ENCODE data around the gene SEMA3A.
"Not testable (repeated sequence)": the region's sequence is repeated elsewhere in the genome, so short reads cannot be mapped to it uniquely, and the experiment has no call there.

Gene SEMA3A

GRCh38 chr7:84154991-84155781 is 39.4 kb downstream of the SEMA3A start:
- DNase-seq (ENCODE audit: low read depth in 2 of 2): no peak

DNA sequence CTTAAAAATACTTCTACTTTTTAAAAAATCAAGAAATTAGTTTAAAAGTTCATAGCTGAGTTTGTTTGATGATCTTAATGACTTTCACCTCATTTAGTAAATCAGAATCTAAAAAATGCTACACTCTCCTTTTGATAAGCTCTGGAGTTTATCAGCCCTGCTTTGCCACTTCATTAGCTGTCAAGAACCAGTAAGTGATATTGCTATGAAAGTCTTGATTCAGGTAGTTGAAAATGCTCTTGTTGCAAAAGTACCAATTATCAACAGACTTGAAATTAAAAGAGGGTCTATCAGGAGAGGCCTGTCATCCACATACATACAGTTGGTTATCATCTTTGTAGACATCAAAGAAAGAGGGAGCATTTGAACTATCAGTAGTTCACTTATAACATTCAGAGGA is 41.6 kb downstream of the SEMA3A start:
- DNase-seq (ENCODE audit: low read depth in 2 of 2): no peak

DNA sequence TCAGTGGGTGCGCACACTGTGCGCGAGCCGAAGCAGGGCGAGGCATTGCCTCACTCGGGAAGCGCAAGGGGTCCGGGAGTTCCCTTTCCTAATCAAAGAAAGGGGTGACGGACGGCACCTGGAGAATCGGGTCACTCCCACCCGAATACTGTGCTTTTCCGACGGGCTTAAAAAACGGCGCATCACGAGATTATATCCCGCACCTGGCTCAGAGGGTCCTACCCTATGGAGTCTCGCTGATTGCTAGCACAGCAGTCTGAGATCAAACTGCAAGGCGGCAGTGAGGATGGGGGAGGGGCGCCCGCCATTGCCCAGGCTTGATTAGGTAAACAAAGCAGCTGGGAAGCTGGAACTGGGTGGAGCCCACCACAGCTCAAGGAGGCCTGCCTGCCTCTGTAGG is 44.2 kb downstream of the SEMA3A start:
- not testable (repeated sequence) for DNase-seq (ENCODE audit: low read depth in 2 of 2)

- no peak for DNase-seq (ENCODE audit: low read depth in 2 of 2)
Measured at GRCh38 chr7:84149573-84149972, 45.0 kb downstream of the SEMA3A start.

DNA sequence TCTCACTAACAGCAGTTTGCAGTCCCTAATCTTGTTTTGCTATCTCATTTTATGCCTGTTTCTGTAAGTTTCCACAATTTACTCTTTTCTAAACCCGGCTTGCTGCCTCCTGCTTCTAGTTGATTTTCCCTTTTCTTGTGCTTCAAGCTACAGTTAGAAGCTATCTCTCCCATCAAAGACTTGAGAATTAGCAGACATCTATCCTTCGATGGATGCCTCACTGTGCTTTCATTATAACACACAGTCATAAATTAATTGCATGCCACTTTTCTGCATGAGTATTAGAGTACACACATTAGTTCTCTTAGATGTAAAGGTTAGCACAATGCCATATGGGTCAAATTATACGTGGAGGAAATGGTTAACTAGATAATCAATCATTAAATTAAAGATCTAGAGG is 48.7 kb downstream of the SEMA3A start:
- DNase-seq (ENCODE audit: low read depth in 2 of 2): no peak

- DNase-seq (ENCODE audit: low read depth in 2 of 2): no peak
Measured at GRCh38 chr7:84144935-84145334, 49.7 kb downstream of the SEMA3A start.

GRCh38 chr7:84144480-84144879 is 50.1 kb downstream of the SEMA3A start:
- no peak for DNase-seq (ENCODE audit: low read depth in 2 of 2)

- no peak for DNase-seq (ENCODE audit: low read depth in 2 of 2)
Measured at GRCh38 chr7:84142726-84143125, 51.9 kb downstream of the SEMA3A start.

DNA sequence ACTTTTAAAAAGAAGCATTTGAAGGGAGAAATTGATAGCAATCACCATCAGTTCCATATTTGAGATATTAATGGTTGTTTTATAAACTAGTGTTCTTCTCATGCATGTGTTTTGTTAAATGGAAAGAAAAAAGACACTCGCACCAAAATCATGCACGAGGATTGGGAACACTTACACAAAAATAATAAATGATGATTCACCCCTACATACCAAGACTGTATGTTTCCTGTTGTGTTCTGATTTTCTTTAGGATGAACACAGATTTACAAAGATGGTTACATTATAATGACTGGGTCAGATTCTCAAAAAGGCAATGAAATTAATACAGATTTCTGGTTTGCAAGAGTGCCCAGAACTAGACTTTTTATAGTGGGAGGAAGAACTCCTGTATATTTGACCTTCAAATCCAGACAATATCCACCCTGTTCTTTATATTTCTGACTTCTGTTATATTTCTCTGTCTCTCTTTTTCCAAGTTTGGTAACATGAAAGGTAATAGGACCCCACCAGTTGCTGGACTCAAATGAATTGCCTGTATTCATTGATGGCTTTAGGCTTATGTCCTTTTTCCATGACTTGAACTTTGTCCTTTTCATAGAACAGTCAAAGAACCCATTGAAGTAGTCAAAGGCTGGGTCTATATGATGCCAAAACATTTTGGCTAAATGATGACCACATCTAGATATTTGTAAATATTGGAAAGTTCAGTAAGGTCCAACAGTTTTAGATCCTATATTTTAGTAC is 54.4 kb downstream of the SEMA3A start:
- DNase-seq (ENCODE audit: low read depth in 2 of 2): no peak

- DNase-seq (ENCODE audit: low read depth in 2 of 2): no peak
Measured at GRCh38 chr7:84138411-84138810, 56.2 kb downstream of the SEMA3A start.

DNA sequence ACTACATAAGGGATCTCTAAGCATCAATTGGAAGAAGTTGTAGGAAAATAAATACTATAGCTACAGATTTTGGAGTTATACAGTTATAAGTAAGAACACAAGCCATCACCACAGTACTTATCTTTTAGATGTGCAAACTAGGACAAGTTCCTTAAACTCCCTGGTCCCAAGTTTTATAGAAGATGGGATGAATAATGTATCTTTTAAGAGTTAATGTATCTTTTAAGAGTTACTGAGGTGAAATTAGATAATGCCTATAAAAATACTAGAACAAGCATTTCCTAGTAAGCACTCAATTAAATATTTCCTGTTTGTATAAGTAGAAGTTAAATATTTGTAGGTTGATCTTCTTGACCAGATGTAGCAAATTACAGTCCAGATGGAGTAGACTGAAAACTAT is 56.8 kb downstream of the SEMA3A start:
- no peak for DNase-seq (ENCODE audit: low read depth in 2 of 2)

GRCh38 chr7:84136809-84137208 is 57.8 kb downstream of the SEMA3A start:
- no peak for DNase-seq (ENCODE audit: low read depth in 2 of 2)

- no peak for DNase-seq (ENCODE audit: low read depth in 2 of 2)
Measured at GRCh38 chr7:84136336-84136735, 58.3 kb downstream of the SEMA3A start.

DNA sequence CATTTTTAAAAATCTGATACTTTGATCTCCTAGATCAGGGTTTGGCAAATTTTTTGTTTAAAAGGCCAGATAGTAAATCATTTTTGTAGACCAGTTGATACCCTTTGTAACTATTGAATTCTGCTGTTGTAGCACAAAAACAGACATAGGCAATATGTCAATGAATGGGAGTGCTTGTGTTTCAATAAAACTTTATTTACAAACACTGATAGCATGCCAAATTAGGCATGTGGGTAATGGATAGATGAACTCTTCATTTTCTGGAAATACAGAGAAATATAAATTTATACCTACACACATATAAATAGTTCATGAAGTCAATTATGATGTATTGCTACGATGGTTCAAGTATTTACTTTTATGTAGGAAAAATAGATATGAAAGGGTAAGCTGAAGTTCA is 60.4 kb downstream of the SEMA3A start:
- no peak for DNase-seq (ENCODE audit: low read depth in 2 of 2)

GRCh38 chr7:84125654-84126053 is 68.9 kb downstream of the SEMA3A start:
- DNase-seq (ENCODE audit: low read depth in 2 of 2): no peak

DNA sequence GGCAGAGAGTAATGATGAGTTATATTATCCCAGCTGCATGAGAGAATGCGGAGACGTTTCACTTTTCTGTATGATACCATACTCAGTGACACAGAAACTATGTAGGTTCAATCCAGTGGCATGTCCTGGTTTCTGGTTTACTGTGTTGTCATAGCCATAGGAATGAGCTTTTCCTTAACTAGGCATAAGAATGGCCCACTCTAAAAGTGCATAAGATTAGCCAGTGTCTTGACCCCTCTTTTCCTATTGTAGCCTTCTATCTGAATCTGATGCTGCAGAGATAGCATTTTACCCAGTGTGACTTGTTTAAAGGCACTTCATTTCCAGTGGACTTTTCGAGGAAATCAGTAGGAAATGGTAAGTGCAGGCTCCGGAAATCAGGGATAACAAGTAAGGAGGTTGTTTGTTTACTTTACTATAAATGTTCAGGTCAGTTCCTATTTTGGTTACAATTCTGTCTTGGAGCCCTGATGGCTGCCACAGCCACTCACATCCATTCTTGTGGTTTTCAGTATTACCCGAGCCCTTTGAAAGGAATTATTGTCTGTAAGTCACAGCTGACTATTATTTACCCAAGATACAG is 70.5 kb downstream of the SEMA3A start:
- DNase-seq (ENCODE audit: low read depth in 2 of 2): no peak

DNA sequence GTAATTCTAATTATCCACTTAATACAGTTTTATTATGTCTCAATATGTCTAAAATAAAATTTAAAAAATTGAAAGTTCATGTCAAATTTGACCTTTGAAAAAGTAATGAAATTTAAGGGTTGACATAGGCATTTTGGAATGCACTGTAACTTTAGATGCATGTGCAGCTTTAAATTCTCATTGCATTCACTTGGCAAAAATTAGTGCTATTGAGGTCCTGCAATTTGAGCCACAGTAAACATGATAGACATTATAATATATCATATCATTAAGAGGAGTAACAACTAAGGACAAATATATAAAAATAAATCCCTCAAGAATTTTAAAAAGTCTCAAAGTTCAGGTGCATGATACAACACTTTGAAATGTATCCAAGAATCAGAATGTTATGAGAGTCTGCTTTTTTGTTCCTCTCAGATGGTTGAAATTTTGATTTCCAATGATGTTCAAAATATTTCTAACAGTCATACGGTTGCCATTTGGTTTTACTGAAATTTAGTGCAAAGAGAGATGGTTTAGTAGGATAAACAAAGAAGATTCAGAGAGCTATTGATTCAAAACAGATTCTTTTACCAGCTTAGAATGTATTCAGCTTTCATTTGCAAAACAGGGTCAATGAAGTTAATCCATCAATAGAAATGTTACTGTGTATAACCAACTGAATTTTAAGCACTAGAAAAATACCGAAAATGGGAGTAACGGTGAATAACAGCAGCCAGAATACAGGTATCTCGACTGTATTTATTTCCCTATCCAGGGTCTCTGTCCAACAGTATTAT is 71.8 kb downstream of the SEMA3A start:
- DNase-seq (ENCODE audit: low read depth in 2 of 2): no peak

GRCh38 chr7:84117304-84117703 is 77.3 kb downstream of the SEMA3A start:
- no peak for DNase-seq (ENCODE audit: low read depth in 2 of 2)

GRCh38 chr7:84113906-84114850 is 80.4 kb downstream of the SEMA3A start:
- DNase-seq (ENCODE audit: low read depth in 2 of 2): no peak

DNA sequence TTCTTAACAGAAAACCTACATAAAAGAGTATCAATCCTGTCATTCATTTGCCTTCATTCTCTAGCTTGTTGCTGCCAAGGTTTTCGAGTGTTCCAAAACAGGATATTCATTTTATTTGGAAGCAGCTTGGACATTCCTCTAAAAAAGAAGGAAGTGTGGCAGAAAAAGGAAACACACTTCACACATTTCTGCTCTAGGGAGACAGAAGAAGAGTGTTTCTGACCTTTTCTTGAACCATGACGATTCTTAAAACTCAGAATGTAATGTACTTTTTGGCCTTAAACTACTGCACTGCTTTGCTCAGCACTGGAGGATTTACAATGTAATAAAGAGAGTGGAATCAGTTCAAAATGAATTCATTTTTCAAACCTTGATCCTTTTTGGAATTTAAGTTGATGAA is 81.3 kb downstream of the SEMA3A start:
- no peak for DNase-seq (ENCODE audit: low read depth in 2 of 2)

DNA sequence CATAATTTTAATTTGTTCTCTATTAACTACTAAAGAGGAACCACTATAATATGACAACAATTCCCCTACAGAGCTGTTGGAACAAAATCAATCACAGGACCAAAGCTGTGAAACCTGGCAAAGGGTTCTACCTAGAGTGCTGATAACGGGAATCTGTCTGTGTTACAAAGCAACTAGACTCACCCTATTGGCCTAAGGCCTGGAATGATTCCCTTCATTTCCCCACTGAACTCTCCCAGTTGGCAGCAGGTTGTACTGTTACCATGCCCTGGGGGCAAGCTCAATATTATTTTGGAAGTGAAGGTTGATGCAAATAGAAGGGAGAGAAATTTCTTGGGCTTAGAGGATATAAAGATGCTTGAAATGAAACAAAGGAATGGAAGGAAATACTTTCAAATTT is 81.8 kb downstream of the SEMA3A start:
- DNase-seq (ENCODE audit: low read depth in 2 of 2): no peak

Data from stimulated activated CD8-positive, alpha-beta memory T cell treated with anti-CD3 and anti-CD28 coated beads, Interleukin-2, amount 100 ng/mL, for 48 hours (primary cell).